Activated CD8-positive, alpha-beta memory T cell treated with anti-CD3 and anti-CD28 coated beads, Interleukin-2, amount 50 U/mL, for 24 hours (primary cell): ENCODE results near the gene CNOT1.
"Not testable (repeated sequence)": the region's sequence is repeated elsewhere in the genome, so short reads cannot be mapped to it uniquely, and the experiment has no call there.

ENCODE experiments used
- DNase-seq: peaks from one replicate; pipeline ENCODE4 v3.0.0-alpha.2; 2020; ENCODE audit errors: extremely low read depth

CNOT1 gene

DNA sequence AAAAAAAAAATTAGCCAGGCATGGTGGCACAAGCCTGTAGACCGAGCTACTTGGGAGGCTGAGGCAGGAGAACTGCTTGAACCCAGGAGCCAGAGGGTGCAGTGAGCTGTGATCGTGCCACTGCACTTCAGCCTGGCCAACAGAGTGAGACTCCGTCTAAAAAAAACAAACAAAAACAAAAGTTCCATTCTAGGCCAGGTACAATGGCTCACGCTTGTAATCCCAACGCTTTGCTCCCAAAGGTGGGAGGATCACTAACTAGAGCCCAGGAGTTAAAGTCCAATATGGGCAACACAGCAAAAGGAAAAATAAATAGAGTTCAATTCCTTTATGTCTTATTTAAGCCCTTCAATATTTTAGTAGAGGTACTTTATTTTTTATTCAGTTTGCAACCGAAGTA, 47.5 kb downstream of the CNOT1 start:
- DNase-seq, result no peak

DNA sequence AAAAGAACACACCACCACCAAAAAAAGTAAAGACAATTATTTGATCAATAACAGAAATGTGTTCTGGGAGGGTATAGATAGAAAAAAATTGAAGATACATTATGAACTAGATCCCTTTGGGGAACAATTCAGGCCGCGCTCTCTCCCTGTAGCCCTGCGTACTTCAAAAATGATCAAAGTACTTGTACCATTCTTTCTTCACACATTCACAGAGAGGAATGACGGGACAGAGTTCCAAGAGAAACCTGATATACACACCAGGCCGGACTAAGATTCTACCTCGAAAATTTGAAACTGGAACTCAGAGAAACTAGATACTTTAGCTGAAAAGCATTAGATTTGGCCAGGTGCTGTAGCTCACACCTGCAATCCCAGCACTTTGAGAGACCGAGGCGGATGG, 50.0 kb downstream of the CNOT1 start:
- no peak for DNase-seq

- no peak for DNase-seq
Observed at GRCh38 chr16:58578642-58579041, 51.0 kb downstream of the CNOT1 start.

DNA sequence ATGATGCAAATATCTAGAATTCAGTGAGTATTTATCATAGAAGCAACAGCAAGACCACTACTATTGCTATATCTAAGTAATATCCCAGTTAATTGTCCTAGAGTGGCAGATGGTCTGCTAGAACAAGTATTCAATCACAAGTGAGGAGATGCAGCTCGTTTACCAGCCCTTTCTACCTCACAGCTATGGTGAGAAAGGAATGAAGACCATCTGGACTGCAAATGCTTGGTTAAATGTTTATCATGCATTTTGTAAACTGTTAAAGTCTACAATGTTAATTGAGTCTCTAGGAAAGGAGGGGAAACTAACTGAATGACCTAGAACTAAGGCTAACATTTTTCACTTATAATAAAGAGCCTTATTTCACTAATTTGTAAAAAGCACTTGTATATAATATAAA, 52.5 kb downstream of the CNOT1 start:
- DNase-seq, result no peak

- no peak for DNase-seq
Observed at GRCh38 chr16:58574895-58575294, 54.7 kb downstream of the CNOT1 start.

DNA sequence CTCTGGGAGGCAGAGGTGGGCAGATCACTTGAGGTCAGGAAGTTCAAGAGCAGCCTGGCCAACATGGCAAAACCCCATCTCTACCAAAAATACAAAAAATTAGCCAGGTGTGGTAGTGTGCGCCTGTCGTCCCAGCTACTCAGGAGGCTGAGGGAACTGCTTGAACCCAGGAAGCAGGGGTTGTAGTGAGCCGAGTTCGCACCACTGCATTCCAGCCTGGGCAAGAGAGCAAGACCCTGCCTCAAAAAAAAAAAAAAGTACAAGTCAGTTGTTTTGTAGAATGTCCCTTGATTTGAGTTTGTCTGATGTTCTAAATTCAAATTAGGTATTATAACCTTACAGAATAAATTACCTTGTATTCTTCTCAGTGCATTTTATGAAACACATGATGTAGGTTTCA, 63.9 kb downstream of the CNOT1 start:
- not testable (repeated sequence) for DNase-seq

- DNase-seq, result no peak
Observed at GRCh38 chr16:58563775-58564174, 65.9 kb downstream of the CNOT1 start.

DNA sequence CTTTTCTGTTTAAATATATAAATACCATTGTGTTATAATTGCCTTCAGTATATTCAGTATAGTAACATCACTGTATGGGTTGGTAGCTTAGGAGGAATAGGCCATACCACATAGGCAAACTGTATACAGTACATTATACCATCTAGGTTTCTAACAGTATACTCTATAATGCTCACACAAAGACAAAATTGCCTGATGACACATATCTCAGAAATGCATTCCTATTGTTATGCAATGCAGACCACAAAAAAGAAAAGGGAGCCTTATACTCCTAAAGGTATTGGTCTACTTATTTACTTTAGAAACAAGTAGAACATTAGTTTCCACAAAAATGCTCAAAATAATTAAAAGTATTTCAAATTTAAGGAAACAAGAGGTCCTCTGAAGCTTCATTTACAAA, 66.4 kb downstream of the CNOT1 start:
- no peak for DNase-seq

- no peak for DNase-seq
Observed at GRCh38 chr16:58556678-58557077, 72.9 kb downstream of the CNOT1 start.

- no peak for DNase-seq
Observed at GRCh38 chr16:58551496-58551895, 78.1 kb downstream of the CNOT1 start.

DNA sequence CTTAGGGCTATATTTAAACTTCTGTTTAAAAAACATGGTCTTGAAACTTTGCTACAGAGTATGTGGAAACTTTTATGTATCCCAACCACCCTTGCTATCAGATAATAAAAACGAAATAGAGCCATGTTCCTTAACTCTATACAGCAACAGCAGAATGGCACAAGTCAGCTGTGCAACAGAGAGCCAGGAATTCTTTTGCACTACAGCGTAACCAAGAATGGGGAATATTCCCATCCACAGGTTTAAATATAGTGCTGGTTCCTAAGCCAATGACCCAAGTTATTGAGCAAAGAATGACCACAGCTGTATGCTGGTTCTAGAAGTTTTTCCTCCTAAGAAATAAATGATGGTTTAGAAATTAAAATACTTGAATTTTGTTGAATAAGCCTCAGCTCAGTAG, 81.2 kb downstream of the CNOT1 start:
- DNase-seq, result no peak

- no peak for DNase-seq
Observed at GRCh38 chr16:58543685-58544084, 85.9 kb downstream of the CNOT1 start.

DNA sequence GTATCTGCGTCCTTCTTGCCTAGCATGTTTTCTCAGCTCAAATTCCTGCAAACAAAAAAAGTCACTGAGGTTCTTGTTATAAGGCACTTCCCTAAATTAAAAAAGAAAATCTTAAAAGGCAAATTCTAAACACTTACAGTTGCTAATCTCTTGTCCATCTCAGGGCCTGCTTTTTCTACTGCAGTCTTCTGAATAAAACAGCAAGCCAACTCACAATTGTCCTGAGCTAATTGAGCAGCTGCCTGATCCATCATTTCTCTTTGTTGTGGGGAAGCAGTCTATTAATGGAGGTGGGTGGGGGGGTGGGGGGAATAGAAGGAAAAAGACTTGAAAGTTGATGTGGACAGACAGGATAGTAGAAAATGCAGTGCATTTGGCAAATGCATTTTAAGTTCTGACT, 87.3 kb downstream of the CNOT1 start:
- DNase-seq, result no peak

GRCh38 chr16:58541711-58542110, 87.9 kb downstream of the CNOT1 start:
- no peak for DNase-seq

DNA sequence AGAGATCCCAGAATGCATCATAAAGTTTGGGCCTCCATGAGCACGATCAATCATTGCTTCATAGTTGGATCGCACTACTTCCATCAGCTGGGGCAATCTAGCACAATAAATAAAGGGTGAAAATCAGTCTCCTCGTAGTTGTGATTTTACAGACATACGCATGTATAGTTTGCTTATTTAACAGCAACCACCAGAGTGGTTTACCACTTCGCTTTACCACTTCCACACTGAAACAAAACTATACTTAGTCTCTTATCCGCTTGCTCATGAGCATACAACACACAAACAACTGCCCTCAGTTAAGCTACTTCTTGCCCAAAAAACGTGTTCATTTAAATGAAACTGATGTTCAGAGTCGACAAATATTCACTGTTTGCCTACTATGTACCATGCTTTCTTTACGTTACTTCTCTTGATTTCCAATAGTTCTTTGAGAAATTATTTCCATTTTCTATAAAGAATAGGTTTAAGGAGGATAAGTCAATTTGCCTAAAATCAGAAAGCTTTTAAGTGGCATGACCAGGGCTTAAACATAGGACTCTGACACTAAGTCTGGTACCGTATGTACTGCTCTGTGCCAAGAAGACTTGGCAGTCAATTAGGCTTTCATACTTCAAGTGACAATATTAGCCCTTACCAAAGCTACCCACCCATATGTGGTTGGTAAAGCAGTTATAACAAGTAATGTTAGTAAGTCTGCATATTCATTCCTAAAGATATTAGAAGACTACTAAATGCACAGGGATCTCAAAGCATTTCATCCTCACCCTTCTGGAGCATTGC, 92.3 kb downstream of the CNOT1 start:
- DNase-seq, result no peak

GRCh38 chr16:58536278-58536677, 93.3 kb downstream of the CNOT1 start:
- DNase-seq, result no peak

DNA sequence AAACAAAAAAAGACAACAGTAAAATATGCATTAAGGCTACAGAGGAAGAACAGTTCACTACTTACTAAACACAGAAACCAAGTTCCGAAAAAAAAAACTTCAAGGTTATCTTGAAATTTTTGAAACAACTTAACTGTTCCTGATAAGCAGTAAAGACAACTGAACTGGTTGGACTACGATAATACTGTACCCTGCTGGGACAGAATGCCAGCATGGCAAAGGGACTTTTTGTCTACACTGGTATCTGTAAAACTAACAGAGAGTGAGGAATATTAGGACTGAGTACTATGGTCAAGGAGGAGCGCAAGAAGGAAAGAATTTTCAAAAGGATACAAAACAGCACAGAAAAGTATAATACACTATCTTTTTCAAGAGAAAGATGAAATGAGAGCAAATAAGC, 94.5 kb downstream of the CNOT1 start:
- no peak for DNase-seq

DNA sequence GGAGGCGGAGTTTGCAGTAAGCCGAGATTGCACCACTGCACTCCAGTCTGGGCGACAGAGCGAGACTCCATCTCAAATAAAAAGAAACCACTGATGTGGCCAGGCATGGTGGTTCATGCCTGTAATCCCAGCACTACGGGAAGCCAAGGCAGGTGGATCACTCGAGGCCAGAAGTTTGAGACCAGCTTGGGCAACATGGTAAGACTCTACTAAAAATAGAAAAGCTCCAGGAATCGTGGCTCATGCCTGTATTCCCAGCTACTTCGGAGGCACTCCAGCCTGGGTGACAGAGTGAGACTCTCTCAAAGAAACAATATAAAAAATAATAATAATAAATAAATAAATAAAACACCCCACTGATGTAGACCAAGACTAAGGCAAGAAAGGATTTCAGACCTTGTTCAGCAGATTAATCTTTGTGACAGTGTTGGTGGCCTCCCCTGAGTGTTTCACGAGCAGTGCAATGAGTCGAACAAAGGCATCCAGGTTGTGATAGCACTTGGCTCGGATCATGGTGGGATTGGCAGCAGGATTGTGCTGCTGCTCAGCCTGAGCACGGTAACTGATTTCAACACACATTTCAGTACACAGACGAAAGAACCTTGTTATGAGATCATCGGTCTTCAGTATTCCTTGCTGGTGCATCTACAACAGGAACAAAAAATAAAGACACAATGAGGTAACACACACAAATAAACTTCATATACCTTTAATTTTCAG, 95.7 kb downstream of the CNOT1 start:
- DNase-seq, result no peak

GRCh38 chr16:58532414-58532813, 97.2 kb downstream of the CNOT1 start:
- no peak for DNase-seq

DNA sequence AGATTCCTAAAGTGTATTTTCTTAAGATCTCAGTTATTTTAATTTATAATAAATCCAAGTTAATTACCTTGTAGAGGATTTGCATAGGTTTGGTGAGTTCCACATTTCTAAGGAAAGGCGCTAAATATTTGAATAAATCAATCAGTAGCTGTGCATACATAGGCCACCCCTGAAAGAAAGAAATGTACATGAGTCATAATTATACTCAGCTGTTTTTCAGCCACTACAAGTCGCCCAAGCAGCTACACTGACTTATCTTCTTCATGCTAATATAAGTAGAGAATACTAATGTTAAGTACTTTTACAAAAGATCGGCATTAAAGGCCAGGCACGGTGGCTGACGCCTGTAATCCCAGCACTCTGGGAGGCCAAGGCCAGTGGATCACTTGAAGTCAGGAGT, 99.4 kb downstream of the CNOT1 start:
- no peak for DNase-seq

DNA sequence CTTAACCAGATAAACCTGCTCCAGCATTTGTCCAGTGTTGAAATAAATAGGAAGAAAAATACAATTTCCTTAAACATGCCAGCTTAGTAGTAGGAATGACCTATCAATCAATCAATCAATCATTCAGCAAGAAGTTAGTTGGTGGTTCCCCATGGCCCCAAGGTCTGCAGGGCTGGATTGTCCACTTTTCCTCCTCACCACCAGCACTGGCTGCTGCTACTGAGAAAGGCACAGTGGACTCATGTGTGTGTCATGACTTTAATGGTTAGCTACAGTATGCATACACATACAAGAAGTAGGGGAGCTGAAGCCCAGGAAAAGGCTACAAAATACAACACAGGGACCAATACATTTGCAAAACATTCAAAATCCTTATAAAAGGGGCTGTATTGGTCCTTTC, 109.9 kb downstream of the CNOT1 start:
- DNase-seq, result no peak

DNA sequence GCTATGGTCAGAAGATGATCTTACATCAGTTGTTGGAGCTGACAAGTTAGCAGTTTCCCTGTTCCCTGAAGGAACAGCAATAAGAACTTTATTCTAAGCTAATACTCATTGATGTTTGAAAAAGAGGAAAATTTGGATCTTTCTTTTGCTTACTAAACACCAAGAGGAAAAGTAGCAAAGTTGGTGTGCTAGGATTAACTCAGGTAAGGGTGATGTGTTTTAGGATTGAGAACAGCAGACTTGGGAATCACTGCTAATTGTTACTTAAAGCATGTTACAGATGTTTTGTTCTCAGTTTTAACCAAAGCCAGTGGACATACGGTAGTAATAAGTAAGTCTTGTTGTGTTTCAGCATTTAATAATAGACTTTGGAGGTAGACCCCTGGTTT, 110.7 kb downstream of the CNOT1 start:
- DNase-seq, result no peak
